ENCODE data around the gene RBMXL3.
A peak's percentile ranks its signal among the peaks of the same experiment; 100 is the strongest.

DNA sequence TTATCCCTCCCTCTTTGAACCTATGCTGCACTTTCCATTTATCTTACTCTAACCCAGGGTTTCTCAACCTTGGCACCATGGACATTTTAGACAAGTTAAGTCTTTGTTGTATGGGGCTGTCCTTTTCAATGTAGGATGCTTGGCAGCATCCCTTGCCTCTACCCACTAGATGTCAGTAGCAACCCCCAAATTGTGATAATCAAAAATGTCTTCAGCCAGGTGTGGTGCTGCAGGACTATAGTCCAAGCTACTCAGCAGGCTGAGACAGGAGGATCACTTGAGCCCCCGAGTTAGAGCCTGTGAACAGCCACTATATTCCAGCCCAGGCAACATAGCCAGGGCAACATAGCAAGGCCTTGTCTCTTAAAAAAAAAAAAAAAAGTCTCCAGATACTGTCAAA lies 37.7 kb downstream of the RBMXL3 start:
- TF ChIP-seq, protein P1, sequence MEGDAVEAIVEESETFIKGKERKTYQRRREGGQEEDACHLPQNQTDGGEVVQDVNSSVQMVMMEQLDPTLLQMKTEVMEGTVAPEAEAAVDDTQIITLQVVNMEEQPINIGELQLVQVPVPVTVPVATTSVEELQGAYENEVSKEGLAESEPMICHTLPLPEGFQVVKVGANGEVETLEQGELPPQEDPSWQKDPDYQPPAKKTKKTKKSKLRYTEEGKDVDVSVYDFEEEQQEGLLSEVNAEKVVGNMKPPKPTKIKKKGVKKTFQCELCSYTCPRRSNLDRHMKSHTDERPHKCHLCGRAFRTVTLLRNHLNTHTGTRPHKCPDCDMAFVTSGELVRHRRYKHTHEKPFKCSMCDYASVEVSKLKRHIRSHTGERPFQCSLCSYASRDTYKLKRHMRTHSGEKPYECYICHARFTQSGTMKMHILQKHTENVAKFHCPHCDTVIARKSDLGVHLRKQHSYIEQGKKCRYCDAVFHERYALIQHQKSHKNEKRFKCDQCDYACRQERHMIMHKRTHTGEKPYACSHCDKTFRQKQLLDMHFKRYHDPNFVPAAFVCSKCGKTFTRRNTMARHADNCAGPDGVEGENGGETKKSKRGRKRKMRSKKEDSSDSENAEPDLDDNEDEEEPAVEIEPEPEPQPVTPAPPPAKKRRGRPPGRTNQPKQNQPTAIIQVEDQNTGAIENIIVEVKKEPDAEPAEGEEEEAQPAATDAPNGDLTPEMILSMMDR (conservative IDR thresholded peaks at IDR 0.05 in 1 of 2, IDR thresholded peaks at IDR 0.05 in 1 of 2; ENCODE audit: low read depth in 1 of 2, low read length in 2 of 2): peak; percentile 44 to 52
- TF ChIP-seq EZH2 (IDR thresholded peaks at IDR 0.05; ENCODE audit: low read length, missing control alignments): no peak

All from fibroblast of lung (primary cell).